Measurements from ENCODE around the gene LCMT2. TPM values are rescaled to one million over a fixed set of nuclear protein-coding genes. Genes with fewer than 3 reads are reported as not detected.

Gene LCMT2
- total and polyA plus RNA-seq, 2 of the 8 experiments (the other 6 are each of a cell fraction or from before 2014, with no cell fraction given): 11.2 to 11.9 TPM

DNA sequence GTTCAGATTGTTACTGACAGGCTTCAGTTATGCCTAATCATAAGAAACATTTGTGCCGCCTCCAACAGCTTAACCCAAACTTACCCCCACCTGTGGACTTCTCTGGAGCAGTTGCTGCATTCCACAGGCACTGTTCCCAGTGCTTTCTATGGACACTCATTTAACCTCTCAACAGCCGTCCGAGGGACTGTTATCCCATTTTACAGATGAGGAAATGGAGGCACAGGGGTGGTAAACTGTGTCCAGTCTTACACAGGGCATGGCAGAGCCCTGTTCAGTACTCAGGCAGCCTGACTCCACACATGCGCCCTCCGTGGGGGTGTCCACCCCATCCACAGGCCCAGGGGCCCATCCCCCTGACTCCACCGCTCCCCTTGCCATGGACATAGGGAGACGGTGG lies 49.4 kb downstream of the LCMT2 start (continued):
- TF ChIP-seq CHD7 (IDR thresholded peaks at IDR 0.05; ENCODE audit: insufficient replicate concordance, low read length) (no peak), BACH1 (IDR thresholded peaks at IDR 0.05; ENCODE audit: low read length) (no peak), FOSL1 (IDR thresholded peaks at IDR 0.05; ENCODE audit: insufficient read depth, low read depth, low read length) (no peak), SAP30 (IDR thresholded peaks at IDR 0.05; ENCODE audit: insufficient read depth, insufficient replicate concordance, low read length) (no peak), SUZ12 (IDR thresholded peaks at IDR 0.05; ENCODE audit: low read length) (no peak)
- TF ChIP-seq, protein P1, sequence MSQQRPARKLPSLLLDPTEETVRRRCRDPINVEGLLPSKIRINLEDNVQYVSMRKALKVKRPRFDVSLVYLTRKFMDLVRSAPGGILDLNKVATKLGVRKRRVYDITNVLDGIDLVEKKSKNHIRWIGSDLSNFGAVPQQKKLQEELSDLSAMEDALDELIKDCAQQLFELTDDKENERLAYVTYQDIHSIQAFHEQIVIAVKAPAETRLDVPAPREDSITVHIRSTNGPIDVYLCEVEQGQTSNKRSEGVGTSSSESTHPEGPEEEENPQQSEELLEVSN (IDR thresholded peaks at IDR 0.05): no peak

Measured in H1 (cell line).